OCI-LY7 (cell line): ENCODE results near the gene BMPER.

ENCODE experiments used
- CTCF ChIP-seq: fragments of 200-600 bp; sonication (generic); conservative IDR thresholded peaks from 2 replicates; pipeline ENCODE4 v1.5.1; 2014; ENCODE audit warnings: mild to moderate bottlenecking, antibody characterized with exemption, low read length, moderate library complexity, mixed read lengths
- EZH2phosphoT487 ChIP-seq: fragments of 200-600 bp; sonication (generic); IDR thresholded peaks from 2 replicates; pipeline ENCODE4 v1.6.1; 2018; ENCODE audit warnings: low read depth, borderline replicate concordance, mild to moderate bottlenecking, mixed run types, antibody characterized with exemption, low read length, moderate library complexity, mixed read lengths

GRCh38 chr7:33881316-33881715 is 24.0 kb upstream of the BMPER start:
- no peak for TF ChIP-seq CTCF
- TF ChIP-seq EZH2phosphoT487, result no peak
